Activated naive CD4-positive, alpha-beta T cell treated with anti-CD3 and anti-CD28 coated beads, Interleukin-2, amount 50 U/mL, for 24 hours (primary cell): ENCODE data around the gene UBA6.
"Not testable (repeated sequence)": the region's sequence is repeated elsewhere in the genome, so short reads cannot be mapped to it uniquely, and the experiment has no call there.

Experiments used
- H3K27ac Mint-ChIP-seq: one replicate; pipeline ENCODE4 v1.8.0; 2021; ENCODE audit warnings: mild to moderate bottlenecking, mixed read lengths
- H3K27me3 Mint-ChIP-seq: one replicate; pipeline ENCODE4 v1.8.0; 2021; ENCODE audit warnings: mixed read lengths
- H3K36me3 Mint-ChIP-seq: one replicate; pipeline ENCODE4 v1.8.0; 2021; ENCODE audit warnings: mixed read lengths
- H3K4me1 Mint-ChIP-seq: one replicate; pipeline ENCODE4 v1.8.0; 2021; ENCODE audit warnings: mixed read lengths
- H3K4me3 Mint-ChIP-seq: one replicate; pipeline ENCODE4 v1.8.0; 2021; ENCODE audit warnings: mild to moderate bottlenecking, mixed read lengths
- H3K9me3 Mint-ChIP-seq: one replicate; pipeline ENCODE4 v1.8.0; 2021; ENCODE audit warnings: mixed read lengths

UBA6 gene

GRCh38 chr4:67721315-67721769 lies 20.4 kb upstream of the UBA6 start:
- peaks cover 11% of the 10 kb centered on the region for H3K36me3 Mint-ChIP-seq
- H3K4me1 Mint-ChIP-seq: peaks cover 3% of the 10 kb centered on the region
- no peak overlapping the region for H3K27ac Mint-ChIP-seq
- H3K27me3 Mint-ChIP-seq: no peaks in the 10 kb centered on the region
- no peak overlapping the region for H3K4me3 Mint-ChIP-seq
- H3K9me3 Mint-ChIP-seq: no peaks in the 10 kb centered on the region

GRCh38 chr4:67719953-67720617 lies 19.1 kb upstream of the UBA6 start:
- Mint-ChIP-seq H3K4me3 (no peak overlapping the region), H3K9me3 (no peaks in the 10 kb centered on the region), H3K27ac (no peak overlapping the region), H3K36me3 (peaks cover 11% of the 10 kb centered on the region), H3K4me1 (peaks cover 3% of the 10 kb centered on the region), H3K27me3 (no peaks in the 10 kb centered on the region)

- Mint-ChIP-seq H3K27me3 (no peaks in the 10 kb centered on the region), H3K4me1 (peaks cover 12% of the 10 kb centered on the region), H3K9me3 (no peaks in the 10 kb centered on the region), H3K36me3 (peaks cover 11% of the 10 kb centered on the region), H3K4me3 (no peak overlapping the region), H3K27ac (no peak overlapping the region)
Measured at GRCh38 chr4:67718848-67719247, 17.9 kb upstream of the UBA6 start.

- H3K27me3 Mint-ChIP-seq: no peaks in the 10 kb centered on the region
- peaks cover 18% of the 10 kb centered on the region for H3K4me1 Mint-ChIP-seq
- no peaks in the 10 kb centered on the region for H3K9me3 Mint-ChIP-seq
- peaks cover 14% of the 10 kb centered on the region for H3K36me3 Mint-ChIP-seq
- no peak overlapping the region for H3K4me3 Mint-ChIP-seq
- H3K27ac Mint-ChIP-seq: no peak overlapping the region
Measured at GRCh38 chr4:67717586-67717985, 16.6 kb upstream of the UBA6 start.

GRCh38 chr4:67714955-67715354 lies 14.0 kb upstream of the UBA6 start:
- peaks cover 11% of the 10 kb centered on the region for H3K36me3 Mint-ChIP-seq
- H3K27me3 Mint-ChIP-seq: no peaks in the 10 kb centered on the region
- no peak overlapping the region for H3K27ac Mint-ChIP-seq
- H3K9me3 Mint-ChIP-seq: no peaks in the 10 kb centered on the region
- no peak overlapping the region for H3K4me3 Mint-ChIP-seq
- peaks cover 26% of the 10 kb centered on the region for H3K4me1 Mint-ChIP-seq

GRCh38 chr4:67714248-67714583 lies 13.3 kb upstream of the UBA6 start:
- peaks cover 14% of the 10 kb centered on the region for H3K36me3 Mint-ChIP-seq
- H3K27ac Mint-ChIP-seq: peak overlapping the region; percentile 3
- no peak overlapping the region for H3K4me3 Mint-ChIP-seq
- H3K4me1 Mint-ChIP-seq: peaks cover 31% of the 10 kb centered on the region
- no peaks in the 10 kb centered on the region for H3K9me3 Mint-ChIP-seq
- H3K27me3 Mint-ChIP-seq: no peaks in the 10 kb centered on the region

GRCh38 chr4:67713529-67714247 lies 12.7 kb upstream of the UBA6 start:
- H3K4me3 Mint-ChIP-seq: no peak overlapping the region
- H3K36me3 Mint-ChIP-seq: peaks cover 15% of the 10 kb centered on the region
- H3K9me3 Mint-ChIP-seq: no peaks in the 10 kb centered on the region
- peak overlapping the region; percentile 3 for H3K27ac Mint-ChIP-seq
- H3K4me1 Mint-ChIP-seq: peaks cover 32% of the 10 kb centered on the region
- H3K27me3 Mint-ChIP-seq: no peaks in the 10 kb centered on the region

- Mint-ChIP-seq H3K27ac (no peak overlapping the region), H3K4me3 (no peak overlapping the region), H3K27me3 (no peaks in the 10 kb centered on the region), H3K4me1 (peaks cover 40% of the 10 kb centered on the region), H3K9me3 (no peaks in the 10 kb centered on the region), H3K36me3 (peaks cover 19% of the 10 kb centered on the region)
Measured at GRCh38 chr4:67712650-67713528, 11.9 kb upstream of the UBA6 start.

- Mint-ChIP-seq H3K9me3 (no peaks in the 10 kb centered on the region), H3K27me3 (no peaks in the 10 kb centered on the region), H3K36me3 (peaks cover 23% of the 10 kb centered on the region), H3K27ac (no peak overlapping the region), H3K4me1 (peaks cover 41% of the 10 kb centered on the region), H3K4me3 (no peak overlapping the region)
Measured at GRCh38 chr4:67712000-67712625, 11.2 kb upstream of the UBA6 start.

- not testable (repeated sequence) for H3K4me3 Mint-ChIP-seq, H3K9me3 Mint-ChIP-seq, H3K27ac Mint-ChIP-seq, H3K27me3 Mint-ChIP-seq
- Mint-ChIP-seq H3K4me1 (peaks cover 65% of the 10 kb centered on the region), H3K36me3 (peaks cover 27% of the 10 kb centered on the region)
Measured at GRCh38 chr4:67706682-67707081, 5.7 kb upstream of the UBA6 start.

- no peak overlapping the region for H3K27ac Mint-ChIP-seq
- no peak overlapping the region for H3K4me3 Mint-ChIP-seq
- H3K36me3 Mint-ChIP-seq: peaks cover 26% of the 10 kb centered on the region
- no peaks in the 10 kb centered on the region for H3K27me3 Mint-ChIP-seq
- peaks cover 66% of the 10 kb centered on the region for H3K4me1 Mint-ChIP-seq
- peaks cover 6% of the 10 kb centered on the region for H3K9me3 Mint-ChIP-seq
Measured at GRCh38 chr4:67704843-67705242, 3.9 kb upstream of the UBA6 start.

- Mint-ChIP-seq H3K4me1 (peaks cover 76% of the 10 kb centered on the region), H3K36me3 (peaks cover 15% of the 10 kb centered on the region), H3K27me3 (no peaks in the 10 kb centered on the region), H3K9me3 (peaks cover 6% of the 10 kb centered on the region), H3K27ac (no peak overlapping the region), H3K4me3 (peak overlapping the region; percentile 94)
Measured at GRCh38 chr4:67702166-67702565, 1.2 kb upstream of the UBA6 start.

- peaks cover 12% of the 10 kb centered on the region for H3K36me3 Mint-ChIP-seq
- peaks cover 75% of the 10 kb centered on the region for H3K4me1 Mint-ChIP-seq
- peaks cover 6% of the 10 kb centered on the region for H3K9me3 Mint-ChIP-seq
Measured at GRCh38 chr4:67701517-67701850, 529 bp upstream of the UBA6 start.

GRCh38 chr4:67700116-67700737 lies 728 bp downstream of the UBA6 start:
- Mint-ChIP-seq H3K4me3 (peak overlapping the region; percentile 94), H3K27ac (peak overlapping the region; percentile 89), H3K36me3 (peaks cover 13% of the 10 kb centered on the region), H3K27me3 (no peaks in the 10 kb centered on the region), H3K4me1 (peaks cover 74% of the 10 kb centered on the region), H3K9me3 (no peaks in the 10 kb centered on the region)

More at GRCh38 chr4:67701517-67701850, 529 bp upstream of the UBA6 start:
- H3K27ac Mint-ChIP-seq: peak overlapping the region; percentile 95
- H3K4me3 Mint-ChIP-seq: peak overlapping the region; percentile 94
- no peaks in the 10 kb centered on the region for H3K27me3 Mint-ChIP-seq

GRCh38 chr4:67699603-67700002 lies 1.4 kb downstream of the UBA6 start:
- Mint-ChIP-seq H3K4me3 (peak overlapping the region; percentile 94), H3K27me3 (no peaks in the 10 kb centered on the region), H3K36me3 (peaks cover 12% of the 10 kb centered on the region), H3K27ac (no peak overlapping the region), H3K9me3 (no peaks in the 10 kb centered on the region), H3K4me1 (peaks cover 73% of the 10 kb centered on the region)
